KMS-11 (cell line): ENCODE measurements around the gene CDK15.
"Not testable (repeated sequence)": the region's sequence is repeated elsewhere in the genome, so short reads cannot be mapped to it uniquely, and the experiment has no call there.

Source experiments
- H2AFZ ChIP-seq: fragments of 200-600 bp; sonication (generic); 2 replicates; pipeline ENCODE4 v1.6.1; 2016; ENCODE audit warnings: antibody characterized with exemption, mixed run types, low read depth
- H3K27ac ChIP-seq: fragments of 200-600 bp; sonication (generic); 2 replicates; pipeline ENCODE4 v1.6.1; 2016; ENCODE audit warnings: mild to moderate bottlenecking, mixed run types
- H3K27me3 ChIP-seq: fragments of 200-600 bp; sonication (generic); 2 replicates; pipeline ENCODE4 v1.6.1; 2017; ENCODE audit warnings: mild to moderate bottlenecking, low read depth, mixed run types, moderate library complexity; ENCODE audit not compliant: insufficient read depth
- H3K36me3 ChIP-seq: fragments of 200-600 bp; sonication (generic); 2 replicates; pipeline ENCODE4 v1.6.1; 2017; ENCODE audit warnings: mild to moderate bottlenecking, mixed run types; ENCODE audit not compliant: insufficient read depth
- H3K4me1 ChIP-seq: fragments of 200-600 bp; sonication (generic); 2 replicates; pipeline ENCODE4 v1.6.1; 2016; ENCODE audit warnings: mild to moderate bottlenecking, low read depth, mixed run types; ENCODE audit not compliant: poor library complexity, severe bottlenecking
- H3K4me2 ChIP-seq: fragments of 200-600 bp; sonication (generic); 2 replicates; pipeline ENCODE4 v1.7.0; 2016; ENCODE audit warnings: mild to moderate bottlenecking, mixed run types
- H3K4me3 ChIP-seq: fragments of 200-600 bp; sonication (generic); IDR thresholded peaks from 2 replicates; pipeline ENCODE4 v1.6.1; 2017; ENCODE audit warnings: low read depth, low read length, mixed read lengths; ENCODE audit not compliant: insufficient read depth
- H3K79me2 ChIP-seq: fragments of 200-600 bp; sonication (generic); 2 replicates; pipeline ENCODE4 v1.6.1; 2016; ENCODE audit warnings: low read depth, mixed run types; ENCODE audit not compliant: insufficient read depth
- H3K9ac ChIP-seq: fragments of 200-600 bp; sonication (generic); 2 replicates; pipeline ENCODE4 v1.6.1; 2016; ENCODE audit warnings: mild to moderate bottlenecking, mixed run types
- H4K20me1 ChIP-seq: fragments of 200-600 bp; sonication (generic); 2 replicates; pipeline ENCODE4 v1.6.1; 2016; ENCODE audit warnings: mild to moderate bottlenecking, mixed run types; ENCODE audit not compliant: insufficient read depth
- CTCF ChIP-seq: fragments of 200-600 bp; sonication (generic); conservative IDR thresholded peaks from 2 replicates; pipeline ENCODE4 v1.6.1; 2017; ENCODE audit warnings: low read depth, mild to moderate bottlenecking, antibody characterized with exemption, low read length, moderate library complexity, mixed read lengths

Gene CDK15

GRCh38 chr2:201761101-201761500 lies 45.2 kb upstream of the CDK15 start:
- TF ChIP-seq CTCF = no peak
- peaks cover 80% of the 10 kb centered on the region for H3K4me1 ChIP-seq
- peak overlapping the region; percentile 41; the same call in 1 of the 2 replicates for H2AFZ ChIP-seq
- no peaks in the 10 kb centered on the region for H3K36me3 ChIP-seq
- peak overlapping the region; percentile 46; the same call in 1 of the 2 replicates for H3K9ac ChIP-seq
- peak overlapping the region; percentile 96 for H3K4me2 ChIP-seq
- H3K79me2 ChIP-seq = no peaks in the 10 kb centered on the region; the same call in 1 of the 2 replicates
- H4K20me1 ChIP-seq = no peaks in the 10 kb centered on the region
- no peak overlapping the region for H3K4me3 ChIP-seq
- H3K27me3 ChIP-seq = no peaks in the 10 kb centered on the region
- H3K27ac ChIP-seq = peak overlapping the region; percentile 92

- not testable (repeated sequence) for H4K20me1 ChIP-seq, H3K27me3 ChIP-seq, H3K9ac ChIP-seq, H2AFZ ChIP-seq, H3K27ac ChIP-seq, H3K4me3 ChIP-seq, H3K79me2 ChIP-seq, H3K36me3 ChIP-seq, H3K4me2 ChIP-seq
- peaks cover 48% of the 10 kb centered on the region for H3K4me1 ChIP-seq
Measured at GRCh38 chr2:201764469-201764868, 41.9 kb upstream of the CDK15 start.

- Histone ChIP-seq H3K36me3 (no peaks in the 10 kb centered on the region), H3K9ac (no peak overlapping the region), H3K4me2 (no peak overlapping the region), H4K20me1 (no peaks in the 10 kb centered on the region), H2AFZ (no peak overlapping the region), H3K27me3 (no peaks in the 10 kb centered on the region), H3K4me1 (peaks cover 35% of the 10 kb centered on the region), H3K79me2 (no peaks in the 10 kb centered on the region), H3K27ac (no peak overlapping the region), H3K4me3 (no peak overlapping the region)
- TF ChIP-seq CTCF = no peak
Measured at GRCh38 chr2:201765799-201766198, 40.5 kb upstream of the CDK15 start.

- 0 out of 2 replicates have a peak overlapping the region, but pooled peaks have one; percentile 6 for H3K4me2 ChIP-seq
- H3K27ac ChIP-seq = no peak overlapping the region
- no peaks in the 10 kb centered on the region for H4K20me1 ChIP-seq
- no peak overlapping the region for H3K9ac ChIP-seq
- H2AFZ ChIP-seq = no peak overlapping the region
- TF ChIP-seq CTCF = no peak
- H3K27me3 ChIP-seq = no peaks in the 10 kb centered on the region
- peaks cover 10% of the 10 kb centered on the region for H3K4me1 ChIP-seq
- no peak overlapping the region for H3K4me3 ChIP-seq
- no peaks in the 10 kb centered on the region for H3K79me2 ChIP-seq
- H3K36me3 ChIP-seq = no peaks in the 10 kb centered on the region
Measured at GRCh38 chr2:201768918-201769317, 37.4 kb upstream of the CDK15 start.

GRCh38 chr2:201769666-201770373 lies 36.5 kb upstream of the CDK15 start:
- Histone ChIP-seq H3K27ac (no peak overlapping the region), H3K4me1 (peaks cover 10% of the 10 kb centered on the region), H4K20me1 (no peaks in the 10 kb centered on the region), H3K9ac (no peak overlapping the region), H3K79me2 (no peaks in the 10 kb centered on the region), H3K27me3 (no peaks in the 10 kb centered on the region), H3K36me3 (no peaks in the 10 kb centered on the region), H2AFZ (no peak overlapping the region), H3K4me2 (no peak overlapping the region), H3K4me3 (no peak overlapping the region)
- TF ChIP-seq CTCF = no peak
